GM06990 (cell line): ENCODE measurements around the gene KLHL6.
"Not testable (repeated sequence)": the region's sequence is repeated elsewhere in the genome, so short reads cannot be mapped to it uniquely, and the experiment has no call there.

Source experiments
- DNase-seq: peaks from one replicate; pipeline ENCODE4 v3.0.0-alpha.2; 2011; ENCODE audit not compliant: insufficient read length; ENCODE audit errors: extremely low read depth
- H3K27me3 ChIP-seq: replicated peaks from 2 replicates; pipeline ENCODE4 v1.6.0; 2011; ENCODE audit warnings: low read length; ENCODE audit not compliant: control insufficient read depth, insufficient read depth
- H3K36me3 ChIP-seq: 2 replicates; pipeline ENCODE4 v1.5.1; 2011; ENCODE audit warnings: low read length; ENCODE audit not compliant: control insufficient read depth, insufficient read depth
- H3K4me3 ChIP-seq: replicated peaks from 2 replicates; pipeline ENCODE4 v1.5.1; 2011; ENCODE audit warnings: low read depth, mild to moderate bottlenecking, control low read depth, low read length
- CTCF ChIP-seq: IDR thresholded peaks from 2 replicates; pipeline ENCODE4 v1.5.1; 2011; ENCODE audit warnings: low read length, control low read depth, mild to moderate bottlenecking, inconsistent platforms; ENCODE audit not compliant: insufficient read depth, poor library complexity, severe bottlenecking

The KLHL6 gene

GRCh38 chr3:183513046-183513706, 42.3 kb downstream of the KLHL6 start:
- TF ChIP-seq CTCF: no peak
- no peak for DNase-seq
- Histone ChIP-seq H3K27me3 (0 out of 2 replicates have a peak, but pooled peaks cover 1% of the 10 kb centered on the region), H3K4me3 (no peak overlapping the region), H3K36me3 (peaks cover 2% of the 10 kb centered on the region; the same call in 1 of the 2 replicates)

GRCh38 chr3:183511286-183512131, 44.0 kb downstream of the KLHL6 start:
- H3K4me3 ChIP-seq, DNase-seq, H3K36me3 ChIP-seq, H3K27me3 ChIP-seq: not testable (repeated sequence)

GRCh38 chr3:183508821-183509220, 46.7 kb downstream of the KLHL6 start:
- no peak for DNase-seq
- H3K36me3 ChIP-seq: peaks cover 4% of the 10 kb centered on the region; the same call in 1 of the 2 replicates
- no peak for TF ChIP-seq CTCF

GRCh38 chr3:183507551-183507950, 48.0 kb downstream of the KLHL6 start:
- no peak for DNase-seq
- TF ChIP-seq CTCF: no peak
- Histone ChIP-seq H3K36me3 (peaks cover 6% of the 10 kb centered on the region; the same call in 1 of the 2 replicates), H3K27me3 (no peaks in the 10 kb centered on the region), H3K4me3 (no peak overlapping the region)

More at GRCh38 chr3:183508821-183509220, 46.7 kb downstream of the KLHL6 start:
- no peaks in the 10 kb centered on the region for H3K27me3 ChIP-seq
- no peak overlapping the region for H3K4me3 ChIP-seq

GRCh38 chr3:183506674-183507320, 48.7 kb downstream of the KLHL6 start:
- H3K27me3 ChIP-seq: no peaks in the 10 kb centered on the region
- H3K36me3 ChIP-seq: peaks cover 6% of the 10 kb centered on the region; the same call in 1 of the 2 replicates
- no peak for DNase-seq
- no peak for TF ChIP-seq CTCF
- no peak overlapping the region for H3K4me3 ChIP-seq

GRCh38 chr3:183504597-183504996, 50.9 kb downstream of the KLHL6 start:
- peaks cover 6% of the 10 kb centered on the region; the same call in 1 of the 2 replicates for H3K36me3 ChIP-seq
- TF ChIP-seq CTCF: no peak

More at GRCh38 chr3:183504597-183504996, 50.9 kb downstream of the KLHL6 start:
- DNase-seq: no peak
- Histone ChIP-seq H3K27me3 (no peaks in the 10 kb centered on the region), H3K4me3 (no peak overlapping the region)
